Liver (tissue), 9 donors: ENCODE results near the gene OR51E1. TPM values are rescaled to one million over a fixed set of nuclear protein-coding genes. Genes with fewer than 3 reads are reported as not detected.

Experiments used
- DNase-seq: peaks from one replicate; pipeline ENCODE4 v3.0.0-alpha.2; 2017; ENCODE audit warnings: low spot score
- H3K27ac ChIP-seq, 2 donors: one replicate each; pipeline ENCODE4 v1.7.0; 2013; ENCODE audit warnings: inconsistent platforms in 2 of 2, low read length in 2 of 2, control low read depth in 1 of 2, low read depth in 1 of 2, mild to moderate bottlenecking in 1 of 2
- H3K27me3 ChIP-seq, 4 donors: one replicate each; pipeline versions ENCODE4 v1.6.1 to v1.7.0; 2013; ENCODE audit warnings: low read length in 3 of 4, inconsistent platforms in 1 of 4, mild to moderate bottlenecking in 1 of 4, moderate library complexity in 1 of 4; ENCODE audit not compliant: control insufficient read depth in 4 of 4, insufficient read depth in 4 of 4
- H3K36me3 ChIP-seq, 4 donors: one replicate each; pipeline versions ENCODE4 v1.6.1 to v1.7.0; 2013; ENCODE audit warnings: low read length in 3 of 4, mild to moderate bottlenecking in 3 of 4, low read depth in 1 of 4, moderate library complexity in 1 of 4; ENCODE audit not compliant: control insufficient read depth in 4 of 4, insufficient read depth in 3 of 4
- H3K4me1 ChIP-seq, 4 donors: one replicate each; pipeline versions ENCODE4 v1.6.1 to v1.7.0; 2013; ENCODE audit warnings: low read length in 3 of 4, mild to moderate bottlenecking in 3 of 4, moderate library complexity in 1 of 4; ENCODE audit not compliant: control insufficient read depth in 4 of 4, insufficient read depth in 4 of 4
- H3K4me3 ChIP-seq, 3 donors: one replicate each; pipeline versions ENCODE4 v1.6.1 to v1.7.0; 2013; ENCODE audit warnings: low read length in 3 of 3, control low read depth in 1 of 3, low read depth in 1 of 3, mild to moderate bottlenecking in 1 of 3
- H3K9ac ChIP-seq, 2 donors: one replicate each; pipeline ENCODE4 v1.7.0; 2013; ENCODE audit warnings: low read length in 2 of 2, mild to moderate bottlenecking in 2 of 2, moderate library complexity in 2 of 2, control low read depth in 1 of 2, low read depth in 1 of 2
- H3K9me3 ChIP-seq, 4 donors: one replicate each; pipeline versions ENCODE4 v1.6.1 to v1.7.0; 2013; ENCODE audit warnings: low read length in 3 of 4; ENCODE audit not compliant: control insufficient read depth in 4 of 4
- ATF3 ChIP-seq: IDR thresholded peaks from 2 replicates; pipeline ENCODE4 v1.6.1; 2016; ENCODE audit warnings: antibody characterized with exemption
- CTCF ChIP-seq: fragments of 150-350 bp; IDR thresholded peaks from 2 replicates; pipeline ENCODE4 v1.5.1; 2017; ENCODE audit warnings: improper control_type of control experiment, low read depth, low read length; ENCODE audit not compliant: missing input control
- EGR1 ChIP-seq, 2 donors: IDR thresholded peaks; 2 replicates each; pipeline ENCODE4 v1.6.1; 2016 to 2018; ENCODE audit warnings: antibody characterized with exemption in 2 of 2, low read depth in 2 of 2
- FOXA1 ChIP-seq: IDR thresholded peaks from 2 replicates; pipeline ENCODE4 v1.6.1; 2016; ENCODE audit warnings: antibody characterized with exemption
- FOXA2 ChIP-seq: IDR thresholded peaks from 2 replicates; pipeline ENCODE4 v1.6.1; 2016; ENCODE audit warnings: antibody characterized with exemption
- GABPA ChIP-seq, 2 donors: IDR thresholded peaks in 1 of 2; conservative IDR thresholded peaks in 1 of 2; 2 replicates each; pipeline ENCODE4 v1.6.1; 2016; ENCODE audit warnings: antibody characterized with exemption in 2 of 2, mild to moderate bottlenecking in 1 of 2, moderate library complexity in 1 of 2
- HNF4G ChIP-seq: IDR thresholded peaks from 2 replicates; pipeline ENCODE4 v1.6.1; 2016; ENCODE audit warnings: antibody characterized with exemption
- NR2F2 ChIP-seq: IDR thresholded peaks from 2 replicates; pipeline ENCODE4 v1.6.1; 2016; ENCODE audit warnings: antibody characterized with exemption
- RAD21 ChIP-seq, 2 donors: IDR thresholded peaks; 2 replicates each; pipeline ENCODE4 v1.6.1; 2016; ENCODE audit warnings: antibody characterized with exemption in 2 of 2, mild to moderate bottlenecking in 2 of 2
- REST ChIP-seq: IDR thresholded peaks from 2 replicates; pipeline ENCODE4 v1.6.1; 2016; ENCODE audit warnings: antibody characterized with exemption, mild to moderate bottlenecking
- RXRA ChIP-seq, 2 donors: IDR thresholded peaks; 2 replicates each; pipeline ENCODE4 v1.6.1; 2017 to 2018; ENCODE audit warnings: antibody characterized with exemption in 2 of 2, mild to moderate bottlenecking in 1 of 2
- SP1 ChIP-seq: IDR thresholded peaks from 2 replicates; pipeline ENCODE4 v1.6.1; 2018; ENCODE audit warnings: antibody characterized with exemption, mild to moderate bottlenecking
- TAF1 ChIP-seq: conservative IDR thresholded peaks from 2 replicates; pipeline ENCODE4 v1.6.1; 2016; ENCODE audit warnings: antibody characterized with exemption, mild to moderate bottlenecking
- YY1 ChIP-seq: IDR thresholded peaks from 2 replicates; pipeline ENCODE4 v1.6.1; 2016; ENCODE audit warnings: antibody characterized with exemption, mild to moderate bottlenecking
- ZBTB33 ChIP-seq: IDR thresholded peaks from 2 replicates; pipeline ENCODE4 v1.6.1; 2016; ENCODE audit warnings: antibody characterized with exemption
- WGBS: extraction: QIAGEN DNeasy Blood & Tissue Kit; methylation state at CpG from one replicate; pipeline ENCODE4 v1.1.7; 2013; 5-methylcytosine and 5-hydroxymethylcytosine counted together
- polyA plus RNA-seq, 2 donors: library from polyadenylated mRNA; stranded (reverse) in 1 of 2; unstranded in 1 of 2; fragments of 200-250 nt in 1 of 2; fragments of >200 nt in 1 of 2; fragmentation: Nextera tagmentation in 1 of 2; extraction: Ambion mirVana in 1 of 2; gene quantifications; one replicate each; pipeline versions ENCODE4 v1.2.1 to v1.2.3, GENCODE V29; 2013 to 2015
- total RNA-seq, 2 donors: library from RNA; depleted of rRNA; stranded (reverse); fragments of >200 nt; gene quantifications; one replicate each; pipeline ENCODE4 v1.2.3, GENCODE V29; 2014
- donor health status: healthy.
- donor health status: healthy.
- donor health status: healthy.
- donor health status: healthy.
- donor health status: healthy.

The OR51E1 gene
- total and polyA plus RNA-seq, 4 donors: 0.05 to 0.08 TPM; not detected in 2

GRCh38 chr11:4610258-4610935 is 33.4 kb upstream of the OR51E1 start:
- TF ChIP-seq RXRA (IDR thresholded peaks at IDR 0.05) (no peak), TAF1 (no peak), REST (no peak), CTCF (no peak), HNF4G (no peak), SP1 (no peak), ZBTB33 (no peak), FOXA2 (no peak), GABPA (IDR thresholded peaks at IDR 0.05 in 1 of 2, conservative IDR thresholded peaks at IDR 0.05 in 1 of 2) (no peak), YY1 (no peak), FOXA1 (no peak), EGR1 (IDR thresholded peaks at IDR 0.05; ENCODE audit: low read depth in 2 of 2) (no peak), RAD21 (IDR thresholded peaks at IDR 0.05) (no peak), ATF3 (no peak), NR2F2 (no peak)
- H3K36me3 ChIP-seq: no peaks in the 10 kb centered on the region
- H3K4me3 ChIP-seq: no peak overlapping the region
- DNase-seq: no peak
- no peaks in the 10 kb centered on the region for H3K9me3 ChIP-seq
- H3K27me3 ChIP-seq: no peaks in the 10 kb centered on the region
- WGBS: 55% methylated on average over 3 of the region's 3 CpGs
- no peak overlapping the region for H3K27ac ChIP-seq
- H3K4me1 ChIP-seq: peaks cover 0 to 12% (median 4%) of the 10 kb centered on the region in 4 donors
- no peak overlapping the region for H3K9ac ChIP-seq

- no peak for DNase-seq
- no peak for TF ChIP-seq ATF3
- TF ChIP-seq GABPA (IDR thresholded peaks at IDR 0.05 in 1 of 2, conservative IDR thresholded peaks at IDR 0.05 in 1 of 2): no peak
- no peak for TF ChIP-seq NR2F2
- no peak overlapping the region for H3K9ac ChIP-seq
- WGBS: 90% methylated on average over 2 of the region's 2 CpGs
- H3K27me3 ChIP-seq: no peaks in the 10 kb centered on the region
- no peak overlapping the region for H3K4me3 ChIP-seq
- no peaks in the 10 kb centered on the region for H3K9me3 ChIP-seq
- H3K4me1 ChIP-seq: peaks cover 0 to 9% (median 3%) of the 10 kb centered on the region in 4 donors
- H3K36me3 ChIP-seq: no peaks in the 10 kb centered on the region
- H3K27ac ChIP-seq: no peak overlapping the region
Measured at GRCh38 chr11:4611986-4612385, 31.8 kb upstream of the OR51E1 start.
